HepG2 (cell line): Measurements from ENCODE around the gene LDAF1. TPM values are rescaled to one million over a fixed set of nuclear protein-coding genes. Genes with fewer than 3 reads are reported as not detected.
A peak's percentile ranks its signal among the peaks of the same experiment; 100 is the strongest.
"Not testable (repeated sequence)": the region's sequence is repeated elsewhere in the genome, so short reads cannot be mapped to it uniquely, and the experiment has no call there.

ENCODE experiments used
- ATAC-seq: fragments of 200-7000 bp; cut with Tn5 transposase; 3 replicates; pipeline ENCODE4 v1.9.1; 2020; ENCODE audit warnings: mild to moderate bottlenecking, moderate library complexity
- BruUV-seq: library from RNA; stranded (reverse); fragments of 400-500 nt; replicated peaks from 2 replicates; lab custom pipeline; 2021; lab: Mats Ljungman, UMichigan
- CTCF ChIA-PET: fragments of 300-600 bp; formaldehyde crosslinking; extraction: SDS; loops from one replicate; lab custom pipeline; 2021; ENCODE audit warnings: low total read pairs, inconsistent platforms, low intra/inter-chr PET ratio; lab: Yijun Ruan, JAX
- POLR2A ChIA-PET: fragments of 350-600 bp; sonication (Branson Sonifier 250); formaldehyde crosslinking; loops from one replicate; lab custom pipeline; 2020; ENCODE audit warnings: antibody characterized with exemption, inconsistent platforms; lab: Yijun Ruan, JAX
- DNase-seq: peaks from one replicate; pipeline ENCODE4 v3.0.0-alpha.2; 2015; ENCODE audit warnings: low spot score
- FAIRE-seq: peaks from 3 replicates; lab custom pipeline; 2011; peaks lifted over from hg19 to GRCh38; lab: Jason Lieb, UNC
- H2AFZ ChIP-seq: one replicate; pipeline ENCODE4 v1.6.1; 2011; ENCODE audit warnings: low read length, inconsistent platforms
- H3K27ac ChIP-seq: fragments of 300-600 bp; 3 replicates; pipeline ENCODE4 v1.8.0; 2011; ENCODE audit warnings: mixed run types, mild to moderate bottlenecking, mixed read lengths, low read length, inconsistent platforms; ENCODE audit not compliant: insufficient read depth; ENCODE audit errors: extremely low read length
- H3K27me3 ChIP-seq, 2 experiments: fragments of 200-600 bp in 1 of 2; 2 replicates in 1 of 2; 3 replicates in 1 of 2; pipeline versions ENCODE4 v1.6.0 to v1.8.0; 2011; ENCODE audit warnings: low read length in 2 of 2, mild to moderate bottlenecking in 2 of 2, moderate library complexity in 2 of 2, inconsistent platforms in 1 of 2; ENCODE audit not compliant: insufficient read depth in 2 of 2, control insufficient read depth in 1 of 2
- H3K36me3 ChIP-seq, 2 experiments: fragments of 200-600 bp in 1 of 2; replicated peaks in 1 of 2; 2 replicates in 1 of 2; 3 replicates in 1 of 2; pipeline versions ENCODE4 v1.5.1 to v1.8.0; 2011; ENCODE audit warnings: low read length in 2 of 2, inconsistent platforms in 1 of 2; ENCODE audit not compliant: insufficient read depth in 2 of 2, control insufficient read depth in 1 of 2
- H3K4me1 ChIP-seq: 2 replicates; pipeline ENCODE4 v1.5.1; 2012; ENCODE audit warnings: low read length, inconsistent platforms; ENCODE audit not compliant: insufficient read depth
- H3K4me2 ChIP-seq: 2 replicates; pipeline ENCODE4 v1.6.0; 2011; ENCODE audit warnings: low read depth, low read length, inconsistent platforms
- H3K4me3 ChIP-seq, 3 experiments: fragments of 200-600 bp in 1 of 3; sonication (generic), shearing (Covaris generic) in 1 of 3; replicated peaks in 1 of 3; 2 replicates each; pipeline ENCODE4 v1.5.1; 2011 to 2016; ENCODE audit warnings: low read length in 3 of 3, inconsistent platforms in 2 of 3, low read depth in 2 of 3, mild to moderate bottlenecking in 2 of 3, control low read depth in 1 of 3, mixed read lengths in 1 of 3; ENCODE audit not compliant: insufficient read depth in 1 of 3
- H3K79me2 ChIP-seq: one replicate; pipeline ENCODE4 v1.6.1; 2011; ENCODE audit warnings: low read length, inconsistent platforms; ENCODE audit not compliant: insufficient read depth
- H3K9ac ChIP-seq: 2 replicates; pipeline ENCODE4 v1.6.0; 2011; ENCODE audit warnings: mild to moderate bottlenecking, low read depth, low read length, inconsistent platforms; ENCODE audit not compliant: insufficient read depth
- H3K9me3 ChIP-seq: 2 replicates; pipeline ENCODE4 v1.5.1; 2012; ENCODE audit warnings: mild to moderate bottlenecking, low read length
- H4K20me1 ChIP-seq: 2 replicates; pipeline ENCODE4 v1.6.0; 2011; ENCODE audit warnings: inconsistent platforms, mild to moderate bottlenecking, low read length, moderate library complexity; ENCODE audit not compliant: insufficient read depth
- HMGXB3 ChIP-seq: sonication (generic); formaldehyde crosslinking; IDR thresholded peaks from 2 replicates; pipeline ENCODE4 v1.4.0; 2020; ENCODE audit warnings: missing genetic modification reagents, borderline replicate concordance
- NFYB ChIP-seq: sonication (generic); formaldehyde crosslinking; IDR thresholded peaks from 2 replicates; pipeline ENCODE4 v1.4.0; 2020; ENCODE audit warnings: missing genetic modification reagents
- NFYC ChIP-seq: IDR thresholded peaks from 2 replicates; pipeline ENCODE4 v1.6.1; 2016; ENCODE audit warnings: missing genetic modification reagents, missing compliant biosample characterization
- PITX1 ChIP-seq: sonication (generic); formaldehyde crosslinking; IDR thresholded peaks from 2 replicates; pipeline ENCODE4 v1.5.1; 2020; ENCODE audit warnings: mild to moderate bottlenecking, missing genetic modification reagents
- ZMYM4 ChIP-seq: sonication (generic); formaldehyde crosslinking; IDR thresholded peaks from 2 replicates; pipeline ENCODE4 v1.8.1; 2023; ENCODE audit warnings: mild to moderate bottlenecking, missing genetic modification reagents
- WGBS: methylation state at CpG from one replicate; pipeline ENCODE4 v1.1.6; 2017; ENCODE audit warnings: low lambda C conversion rate; 5-methylcytosine and 5-hydroxymethylcytosine counted together
- in situ Hi-C: cut with HindIII; loops from 2 replicates; pipeline ENCODE4 v1.10.0; 2017; ENCODE audit warnings: low pct_unique_long_range_greater_than_20kb; ENCODE audit not compliant: extremely low pct_ligation_motif_present
- intact Hi-C: fragments of 100-400 bp; cut with micrococcal nuclease; formaldehyde crosslinking; loops from one replicate; pipeline ENCODE4 v1.10.0; 2022; ENCODE audit not compliant: unreplicated experiment
- polyA plus RNA-seq, 8 experiments: library from polyadenylated mRNA; depleted of rRNA in 3 of 8; stranded (reverse) in 7 of 8; unstranded in 1 of 8; fragments of >200 nt; fragmentation: Illumina TruSeq in 4 of 8; extraction: Trizol in 4 of 8; gene quantifications; 2 replicates each; pipeline versions ENCODE4 v1.2.1 to v1.2.3, GENCODE V29; 2011 to 2016; ENCODE audit warnings: low read depth in 4 of 8, missing spikeins in 1 of 8, mixed read lengths in 1 of 8; ENCODE audit not compliant: insufficient read depth in 1 of 8
- total RNA-seq, 5 experiments: library from RNA; depleted of rRNA; stranded (reverse); fragments of >200 nt; fragmentation: Illumina TruSeq; extraction: Trizol; gene quantifications; 2 replicates each; pipeline ENCODE4 v1.2.3, GENCODE V29; 2016; ENCODE audit warnings: low read depth in 1 of 5

Gene LDAF1
- total and polyA plus RNA-seq, 2 of the 13 experiments (the other 11 are each of a cell fraction or from before 2014, with no cell fraction given), result 6.3 to 7.5 TPM

DNA sequence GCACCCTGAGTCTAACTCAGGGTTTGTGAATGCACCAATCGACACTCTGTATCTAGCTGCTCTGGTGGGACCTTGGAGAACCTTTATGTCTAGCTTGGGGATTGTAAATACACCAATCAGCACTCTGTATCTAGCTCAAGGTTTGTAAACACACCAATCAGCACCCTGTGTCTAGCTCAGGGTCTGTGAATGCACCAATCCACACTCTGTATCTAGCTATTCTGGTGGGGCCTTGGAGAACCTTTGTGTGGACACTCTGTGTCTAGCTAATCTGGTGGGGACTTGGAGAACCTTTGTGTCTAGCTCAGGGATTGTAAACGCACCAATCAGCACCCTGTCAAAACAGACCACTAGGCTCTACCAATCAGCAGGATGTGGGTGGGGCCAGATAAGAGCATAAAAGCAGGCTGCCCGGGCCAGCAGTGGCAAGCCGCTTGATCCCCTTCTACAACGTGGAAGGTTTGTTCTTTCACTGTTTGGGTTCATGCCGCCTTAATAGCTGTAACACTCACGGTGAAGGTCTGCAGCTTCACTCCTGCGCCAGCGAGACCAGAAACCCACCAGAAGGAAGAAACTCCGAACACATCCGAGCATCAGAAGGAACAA is 5.2 kb upstream of the LDAF1 start:
- not testable (repeated sequence) for H3K4me2 ChIP-seq, H3K9me3 ChIP-seq, BruUV-seq, H3K79me2 ChIP-seq, H3K4me3 ChIP-seq, H2AFZ ChIP-seq, DNase-seq
- intact Hi-C loops, result loop anchor here (10.0 kb wide), 1 partner anchor 402 kb away; no protein-coding TSS in a partner anchor
- peaks cover 2 to 23% of the 10 kb centered on the region in 2 experiments; a peak in 2 of 5 replicates for H3K27me3 ChIP-seq
- POLR2A ChIA-PET, result interaction anchor here (1.5 kb wide), 1 partner anchor 147 kb away, joined by 3 read pairs; no protein-coding TSS in a partner anchor
- peak; percentile 30; the same call in 1 of the 2 replicates for TF ChIP-seq ZMYM4 (CRISPR knock-in tag)
- TF ChIP-seq HMGXB3, result 0 out of 2 replicates have a peak, but pooled peaks have one; percentile 44
- TF ChIP-seq PITX1 (CRISPR knock-in tag), result 0 out of 2 replicates have a peak, but pooled peaks have one; percentile 6
- TF ChIP-seq NFYC, result peak; percentile 73
- peak; percentile 75 for TF ChIP-seq NFYB (CRISPR knock-in tag)
- TF ChIP-seq, all 625 proteins: peak for 5; not testable (repeated sequence) for 620
- H3K27ac ChIP-seq, CTCF ChIA-PET, ATAC-seq, H3K9ac ChIP-seq, H4K20me1 ChIP-seq, H3K36me3 ChIP-seq, FAIRE-seq: not testable (repeated sequence)
- WGBS, result 63% methylated on average over 10 of the region's 11 CpGs
- in situ Hi-C loops, result loop anchor here (25.0 kb wide), 1 partner anchor 1184 kb away; no protein-coding TSS in a partner anchor
- H3K4me1 ChIP-seq, result peaks cover 31% of the 10 kb centered on the region

- intact Hi-C loops, result loop anchor here (1.0 to 10.0 kb wide), 5 partner anchors 32 to 399 kb away; partner anchors contain the start of gene CRYM
- H2AFZ ChIP-seq, ATAC-seq, H3K27ac ChIP-seq, H3K9ac ChIP-seq, BruUV-seq, H3K4me2 ChIP-seq, DNase-seq, H4K20me1 ChIP-seq, FAIRE-seq, H3K79me2 ChIP-seq, H3K4me3 ChIP-seq, H3K36me3 ChIP-seq, H3K9me3 ChIP-seq: not testable (repeated sequence)
- in situ Hi-C loops, result loop anchor here (5.0 to 25.0 kb wide), 3 partner anchors 146 to 1181 kb away; no protein-coding TSS in a partner anchor
- Histone ChIP-seq H3K27me3 (peaks cover 2 to 18% of the 10 kb centered on the region in 2 experiments; a peak in 2 of 5 replicates), H3K4me1 (peaks cover 36% of the 10 kb centered on the region)
- ChIA-PET POLR2A (interaction anchor here (2.2 kb wide), 1 partner anchor 145 kb away, joined by 19 read pairs; no protein-coding TSS in a partner anchor), CTCF (interaction anchor here (1.4 to 4.0 kb wide), 4 partner anchors 33 to 399 kb away, joined by 3 to 60 read pairs (median 8); partner anchors contain the start of gene CRYM)
- 7% methylated on average over 1 of the region's 1 CpG for WGBS
Observed at GRCh38 chr16:21156011-21156410, 2.5 kb upstream of the LDAF1 start.
